Activated T-cell treated with anti-CD3 and anti-CD28 coated beads for 4 hours (primary cell): ENCODE measurements around the gene DNER.
"Not testable (repeated sequence)": the region's sequence is repeated elsewhere in the genome, so short reads cannot be mapped to it uniquely, and the experiment has no call there.

Experiments used
- DNase-seq: peaks from one replicate; pipeline ENCODE4 v3.0.0-alpha.2; 2020

Gene DNER

GRCh38 chr2:229715895-229716507 is 1.6 kb upstream of the DNER start:
- no peak for DNase-seq

DNA sequence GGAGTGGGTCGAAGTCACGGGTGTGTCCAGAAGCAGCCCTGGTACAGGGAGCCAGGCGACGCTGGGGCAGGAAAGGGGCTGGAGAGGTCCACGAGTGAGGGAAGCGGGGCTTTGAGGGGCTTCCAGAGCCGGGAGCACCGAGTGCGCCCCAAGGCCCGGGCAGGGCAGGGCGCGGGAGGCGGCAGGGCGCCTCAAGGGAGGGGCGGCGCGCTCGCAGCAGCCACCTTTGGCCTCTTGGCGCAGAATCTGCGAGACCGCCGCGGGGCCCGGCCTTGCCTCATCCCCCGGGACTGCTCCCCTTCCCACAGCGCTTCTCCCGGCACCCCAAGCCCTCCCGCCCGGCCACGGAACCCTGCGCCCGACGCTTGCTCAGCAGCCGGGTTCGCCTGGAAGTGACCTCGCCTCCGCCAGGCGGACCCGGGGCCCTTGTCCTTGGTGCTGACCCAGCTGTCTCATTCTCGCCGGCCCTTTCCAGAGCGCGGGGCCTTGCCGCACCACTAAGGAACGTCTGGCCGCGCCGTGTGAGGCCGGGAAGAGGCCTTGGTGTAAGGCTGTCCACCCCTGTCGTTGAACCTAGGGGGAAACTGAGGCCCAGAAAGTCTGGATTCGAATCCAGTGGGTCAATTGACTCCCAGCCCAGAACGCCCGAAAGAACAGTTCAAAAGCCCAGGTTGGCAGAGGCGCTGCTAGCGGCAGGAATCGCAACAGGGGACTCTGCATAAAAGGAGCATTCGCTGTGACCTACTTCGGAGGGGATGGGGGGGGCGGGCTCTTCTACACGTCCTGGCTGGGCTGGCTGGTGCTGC is 584 bp upstream of the DNER start:
- no peak for DNase-seq

DNA sequence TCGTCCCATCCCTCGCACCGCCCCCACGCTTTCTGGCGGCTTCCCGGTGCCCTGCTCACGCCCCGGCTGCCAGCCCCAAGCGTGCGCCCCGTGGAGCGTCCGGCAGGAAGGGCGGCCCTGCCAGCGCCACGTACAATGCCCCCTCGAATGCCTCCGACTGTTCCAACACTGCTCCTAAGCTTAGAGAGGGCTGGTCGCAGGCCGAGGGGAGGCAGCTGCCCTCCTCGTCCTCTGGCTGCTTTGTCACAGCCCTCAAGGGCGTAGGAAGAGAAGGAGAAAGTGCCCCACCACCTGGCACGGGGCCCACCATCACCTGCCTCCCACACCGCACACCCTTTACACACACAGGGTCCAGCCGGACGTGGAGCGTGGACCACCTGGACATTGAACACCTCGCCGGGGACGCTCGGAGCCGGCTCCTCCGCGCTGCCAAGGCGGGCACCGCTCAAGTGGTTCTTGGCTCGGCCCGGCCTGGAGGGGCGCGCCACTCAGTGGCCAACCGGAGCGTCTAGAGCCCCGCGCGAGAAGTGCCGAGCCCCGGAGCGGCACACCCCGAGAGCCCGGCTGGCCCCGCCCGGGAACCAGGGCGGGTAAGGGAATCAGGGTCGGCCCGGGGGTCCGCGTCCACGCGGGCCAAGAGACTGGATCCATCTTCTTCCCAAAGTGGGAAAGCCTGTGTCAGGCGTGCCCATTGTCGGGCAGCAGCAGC is 830 bp downstream of the DNER start:
- no peak for DNase-seq

- DNase-seq: no peak
These were observed 2.2 kb downstream of the DNER start for GRCh38 chr2:229712136-229712535.

- no peak for DNase-seq
These were observed 6.0 kb downstream of the DNER start for GRCh38 chr2:229708335-229708734.

DNA sequence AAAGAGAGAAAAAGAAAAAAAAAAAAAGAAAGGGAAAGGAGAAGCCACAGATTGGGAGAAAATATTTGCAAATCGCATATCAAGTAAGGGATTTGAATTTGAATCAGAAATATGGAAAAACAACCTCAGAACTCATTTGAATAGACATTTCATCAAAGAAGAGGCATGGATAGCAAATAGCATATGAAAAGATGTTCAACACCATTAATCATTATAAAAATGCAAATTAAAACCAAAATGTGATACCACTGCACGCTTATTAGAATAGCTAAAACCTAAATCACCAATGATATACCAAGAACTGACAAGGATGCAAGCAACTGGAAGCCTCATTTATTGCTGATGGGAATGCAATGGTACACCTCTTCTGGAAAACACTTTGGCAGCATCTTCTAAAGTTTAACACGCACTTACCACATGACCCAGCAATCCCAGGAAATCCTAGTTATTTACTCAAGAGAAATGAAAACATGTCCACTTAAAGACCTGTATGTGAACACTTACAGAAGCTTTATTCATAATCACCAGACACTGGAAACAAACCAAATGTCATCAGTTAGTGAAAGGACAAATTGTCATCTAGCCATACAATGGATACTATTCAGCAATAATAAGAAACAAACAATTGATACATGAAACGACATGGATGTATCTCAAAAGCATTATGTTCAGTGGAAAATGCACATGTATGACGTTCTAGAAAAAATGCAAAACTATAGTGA is 10.3 kb downstream of the DNER start:
- DNase-seq: no peak

GRCh38 chr2:229701716-229702115 is 12.6 kb downstream of the DNER start:
- no peak for DNase-seq

DNA sequence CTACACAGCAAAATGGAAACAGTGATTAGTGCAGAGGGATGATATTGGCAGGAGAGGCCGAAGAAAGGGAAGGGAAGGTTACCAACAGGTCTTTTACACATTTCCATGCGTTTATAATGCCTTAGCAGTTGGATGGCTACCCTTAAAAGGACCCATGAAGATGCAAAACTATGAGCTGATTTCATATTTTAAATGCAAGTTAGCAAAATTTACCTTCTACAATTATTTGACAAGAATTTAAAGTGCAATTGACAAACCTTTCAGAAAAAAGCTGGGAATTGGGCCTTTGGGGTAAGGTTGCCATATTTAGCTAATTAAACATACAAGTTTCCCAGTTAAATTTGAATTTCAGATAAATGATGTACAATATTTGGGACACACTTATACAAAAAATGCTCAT is 13.3 kb downstream of the DNER start:
- no peak for DNase-seq

- DNase-seq: no peak
These were observed 18.4 kb downstream of the DNER start for GRCh38 chr2:229695961-229696360.

DNA sequence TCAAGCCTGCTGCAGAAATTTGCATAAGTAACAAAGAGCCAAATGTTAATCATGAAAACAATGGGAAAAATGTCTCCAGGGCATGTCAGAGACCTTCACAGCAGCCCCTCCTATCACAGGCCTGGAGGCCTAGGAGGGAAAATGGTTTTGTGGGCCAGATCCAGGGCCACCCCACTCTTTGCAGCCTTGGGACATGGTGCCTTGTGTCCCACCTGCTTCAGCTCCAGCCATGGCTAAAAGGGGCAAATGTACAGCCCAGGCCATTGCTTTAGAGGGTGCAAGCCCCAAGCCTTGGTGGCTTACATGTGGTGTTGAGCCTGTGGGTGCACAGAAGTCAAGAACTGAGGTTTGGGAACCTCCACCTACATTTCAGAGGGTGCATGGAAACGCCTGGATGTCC is 20.5 kb downstream of the DNER start:
- not testable (repeated sequence) for DNase-seq

DNA sequence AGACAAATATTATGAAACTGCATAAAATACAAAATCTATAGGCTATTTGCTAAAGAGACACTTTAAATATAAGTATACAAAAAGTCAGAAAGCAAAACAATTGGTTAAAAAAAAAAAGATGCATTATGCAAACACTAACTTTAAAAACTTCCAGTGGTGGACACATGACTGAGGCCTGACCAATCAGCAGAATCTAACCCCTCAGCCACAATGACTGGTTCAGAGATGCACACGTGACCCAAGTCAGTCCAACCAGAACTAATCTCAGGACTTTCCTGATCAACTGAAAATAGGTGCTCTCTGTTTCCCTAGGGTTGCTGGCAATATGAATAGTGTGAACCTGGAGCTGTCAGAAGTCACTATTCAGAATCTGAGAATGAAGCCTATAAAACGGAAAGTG is 22.7 kb downstream of the DNER start:
- no peak for DNase-seq

DNA sequence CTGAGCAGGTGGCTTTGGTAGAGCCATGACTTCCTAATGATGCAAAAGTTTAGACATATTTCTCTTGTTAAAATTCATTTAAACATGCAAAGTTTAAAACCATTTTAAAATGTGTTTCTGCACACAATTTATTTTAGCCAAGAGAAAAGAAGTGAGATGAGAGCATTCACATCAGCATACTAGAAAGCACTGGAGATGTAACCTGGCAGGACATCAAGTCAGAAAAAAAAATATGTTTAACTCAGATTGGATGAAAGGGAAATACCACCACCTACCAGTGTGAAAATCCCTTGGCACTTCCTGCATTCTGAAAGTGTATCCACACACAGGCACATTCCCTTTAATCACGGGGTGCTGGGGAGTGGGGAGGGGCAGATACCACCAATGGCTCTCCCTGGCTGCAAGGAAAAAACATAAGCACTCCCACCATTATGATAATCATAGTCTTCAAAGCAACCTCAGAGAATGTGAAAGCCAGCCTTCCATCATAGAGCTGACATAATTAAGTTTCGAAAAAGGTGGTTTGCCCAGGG is 25.0 kb downstream of the DNER start:
- DNase-seq: no peak

- DNase-seq: no peak
These were observed 26.2 kb downstream of the DNER start for GRCh38 chr2:229688141-229688540.

GRCh38 chr2:229686122-229686919 is 28.0 kb downstream of the DNER start:
- no peak for DNase-seq

GRCh38 chr2:229684942-229685562 is 29.3 kb downstream of the DNER start:
- DNase-seq: no peak

- no peak for DNase-seq
These were observed 34.8 kb downstream of the DNER start for GRCh38 chr2:229679393-229680125.

DNA sequence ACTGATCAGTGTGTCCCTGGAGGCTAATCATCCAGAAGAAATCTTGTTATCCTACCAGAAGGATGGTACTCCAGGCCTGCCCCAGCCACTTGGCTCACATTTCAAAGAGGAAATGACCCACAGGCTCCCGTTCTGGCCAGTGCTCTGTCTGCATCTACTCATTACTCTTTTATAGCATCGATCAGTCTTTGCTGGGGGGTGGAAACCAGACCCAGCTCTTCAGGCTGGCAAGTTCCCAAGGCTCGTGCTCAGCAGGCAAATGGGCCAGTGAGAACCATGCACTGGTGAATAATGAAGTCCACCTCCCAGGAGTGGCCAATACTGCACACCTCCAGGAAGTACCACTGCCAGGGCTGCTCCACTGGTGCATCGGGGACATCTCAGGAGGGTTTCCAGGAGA is 38.8 kb downstream of the DNER start:
- no peak for DNase-seq

DNA sequence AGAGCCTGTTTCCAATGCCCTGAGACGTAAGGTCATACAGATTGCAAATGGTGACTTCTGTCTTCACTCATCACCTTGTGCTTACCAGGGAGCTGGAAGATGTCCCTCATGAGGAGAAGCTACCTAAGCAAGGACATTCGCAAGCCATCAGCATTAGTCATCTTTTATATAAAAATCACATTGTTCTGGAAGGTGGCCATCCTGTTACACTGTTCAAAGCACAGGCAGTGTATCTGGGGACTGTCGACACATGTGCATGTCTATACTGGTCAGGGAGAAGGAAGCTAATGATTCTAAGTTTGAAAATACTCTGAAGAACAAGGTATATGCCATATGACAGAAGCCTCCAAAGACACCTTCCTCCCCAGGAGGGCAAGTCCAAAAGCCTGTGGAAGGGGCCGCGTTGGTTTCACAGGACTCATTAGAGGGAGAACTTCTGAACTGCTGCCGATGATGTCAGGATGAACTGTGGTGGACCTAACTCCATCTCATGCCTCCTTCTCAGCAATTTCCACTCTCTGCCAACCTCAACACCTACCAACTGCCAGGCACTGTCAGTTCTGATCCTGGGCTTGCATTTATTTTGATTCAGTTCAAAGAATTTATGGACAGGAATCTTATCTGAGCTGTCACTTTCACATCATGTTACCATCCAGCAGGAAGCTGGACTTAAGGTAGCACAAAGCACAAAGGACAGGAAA is 39.4 kb downstream of the DNER start:
- no peak for DNase-seq

- DNase-seq: no peak
These were observed 40.7 kb downstream of the DNER start for GRCh38 chr2:229673676-229674075.

- no peak for DNase-seq
These were observed 42.3 kb downstream of the DNER start for GRCh38 chr2:229672021-229672420.
